ENCODE data around the gene CALN1.

Gene CALN1

DNA sequence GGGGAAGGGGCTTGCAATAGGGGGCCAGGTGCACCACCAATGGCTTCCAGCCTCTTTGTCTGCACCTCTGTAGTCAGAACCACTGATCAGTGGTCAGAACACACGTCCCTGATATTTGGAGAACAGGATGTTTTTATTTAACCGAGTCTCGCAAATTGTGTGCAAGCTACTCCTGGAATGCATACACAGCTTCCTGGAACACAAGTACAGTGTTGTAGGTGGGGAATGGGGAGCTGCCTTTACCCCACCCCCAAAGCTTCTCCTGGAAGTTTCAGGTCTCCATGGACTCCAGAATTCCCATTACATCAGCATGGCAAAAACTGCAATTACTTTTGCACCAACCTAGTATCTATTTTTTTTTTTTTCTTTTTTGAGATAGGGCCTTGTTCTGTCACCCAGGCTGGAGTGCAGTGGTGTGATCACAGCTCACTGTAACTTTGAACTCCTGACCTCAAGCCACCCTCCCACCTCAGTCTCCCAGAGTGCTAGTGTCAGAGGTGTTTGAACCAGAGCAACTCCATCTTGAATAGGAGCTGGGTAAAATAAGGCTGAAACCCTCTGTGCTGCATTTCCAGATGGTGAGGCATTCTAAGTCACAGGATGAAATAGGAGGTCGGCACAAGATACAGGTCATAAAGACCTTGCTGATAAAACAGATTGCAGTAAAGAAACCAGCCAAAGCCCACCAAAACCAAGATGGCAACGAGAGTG lies 374.0 kb downstream of the CALN1 start:
- TF ChIP-seq, protein P1, sequence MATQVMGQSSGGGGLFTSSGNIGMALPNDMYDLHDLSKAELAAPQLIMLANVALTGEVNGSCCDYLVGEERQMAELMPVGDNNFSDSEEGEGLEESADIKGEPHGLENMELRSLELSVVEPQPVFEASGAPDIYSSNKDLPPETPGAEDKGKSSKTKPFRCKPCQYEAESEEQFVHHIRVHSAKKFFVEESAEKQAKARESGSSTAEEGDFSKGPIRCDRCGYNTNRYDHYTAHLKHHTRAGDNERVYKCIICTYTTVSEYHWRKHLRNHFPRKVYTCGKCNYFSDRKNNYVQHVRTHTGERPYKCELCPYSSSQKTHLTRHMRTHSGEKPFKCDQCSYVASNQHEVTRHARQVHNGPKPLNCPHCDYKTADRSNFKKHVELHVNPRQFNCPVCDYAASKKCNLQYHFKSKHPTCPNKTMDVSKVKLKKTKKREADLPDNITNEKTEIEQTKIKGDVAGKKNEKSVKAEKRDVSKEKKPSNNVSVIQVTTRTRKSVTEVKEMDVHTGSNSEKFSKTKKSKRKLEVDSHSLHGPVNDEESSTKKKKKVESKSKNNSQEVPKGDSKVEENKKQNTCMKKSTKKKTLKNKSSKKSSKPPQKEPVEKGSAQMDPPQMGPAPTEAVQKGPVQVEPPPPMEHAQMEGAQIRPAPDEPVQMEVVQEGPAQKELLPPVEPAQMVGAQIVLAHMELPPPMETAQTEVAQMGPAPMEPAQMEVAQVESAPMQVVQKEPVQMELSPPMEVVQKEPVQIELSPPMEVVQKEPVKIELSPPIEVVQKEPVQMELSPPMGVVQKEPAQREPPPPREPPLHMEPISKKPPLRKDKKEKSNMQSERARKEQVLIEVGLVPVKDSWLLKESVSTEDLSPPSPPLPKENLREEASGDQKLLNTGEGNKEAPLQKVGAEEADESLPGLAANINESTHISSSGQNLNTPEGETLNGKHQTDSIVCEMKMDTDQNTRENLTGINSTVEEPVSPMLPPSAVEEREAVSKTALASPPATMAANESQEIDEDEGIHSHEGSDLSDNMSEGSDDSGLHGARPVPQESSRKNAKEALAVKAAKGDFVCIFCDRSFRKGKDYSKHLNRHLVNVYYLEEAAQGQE (IDR thresholded peaks at IDR 0.05; ENCODE audit: insufficient read depth in 1 of 2, low read depth in 2 of 2, low read length in 2 of 2), result no peak
- no peak for TF ChIP-seq POLR2AphosphoS5 (IDR thresholded peaks at IDR 0.05; ENCODE audit: low read depth, low read length)
- no peak for TF ChIP-seq FOXP2 (optimal IDR thresholded peaks at IDR 0.05; ENCODE audit: borderline replicate concordance, extremely low read depth, extremely low read length, insufficient read depth)

DNA sequence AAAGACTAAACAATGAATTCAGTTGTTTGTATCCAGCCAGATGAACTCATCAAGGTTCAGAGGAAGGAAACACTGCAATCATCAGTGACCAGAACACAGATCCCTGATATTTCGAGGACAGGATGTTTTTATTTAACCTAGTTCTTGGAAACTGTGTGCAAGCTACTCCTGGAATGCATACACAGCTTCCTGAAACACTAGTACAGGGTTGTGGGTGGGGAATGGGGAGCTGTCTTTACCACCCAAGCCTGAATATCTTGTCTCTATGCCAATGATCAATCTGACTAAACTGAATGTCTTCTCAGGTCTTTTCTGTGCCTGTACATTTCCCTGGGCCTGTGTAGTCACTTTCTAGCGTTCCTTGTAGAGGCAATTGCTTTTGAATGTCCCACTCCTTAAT lies 374.6 kb downstream of the CALN1 start:
- no peak for TF ChIP-seq POLR2AphosphoS5 (IDR thresholded peaks at IDR 0.05; ENCODE audit: low read depth, low read length)
- TF ChIP-seq FOXP2 (optimal IDR thresholded peaks at IDR 0.05; ENCODE audit: borderline replicate concordance, extremely low read depth, extremely low read length, insufficient read depth), result no peak
- TF ChIP-seq, protein P1 (IDR thresholded peaks at IDR 0.05; ENCODE audit: insufficient read depth in 1 of 2, low read depth in 2 of 2, low read length in 2 of 2), result no peak
- no peak for TF ChIP-seq SIN3A (IDR thresholded peaks at IDR 0.05; ENCODE audit: borderline replicate concordance, insufficient read depth, low read length)
- TF ChIP-seq TAF1 (IDR thresholded peaks at IDR 0.05; ENCODE audit: borderline replicate concordance, insufficient read depth, low read length), result no peak

DNA sequence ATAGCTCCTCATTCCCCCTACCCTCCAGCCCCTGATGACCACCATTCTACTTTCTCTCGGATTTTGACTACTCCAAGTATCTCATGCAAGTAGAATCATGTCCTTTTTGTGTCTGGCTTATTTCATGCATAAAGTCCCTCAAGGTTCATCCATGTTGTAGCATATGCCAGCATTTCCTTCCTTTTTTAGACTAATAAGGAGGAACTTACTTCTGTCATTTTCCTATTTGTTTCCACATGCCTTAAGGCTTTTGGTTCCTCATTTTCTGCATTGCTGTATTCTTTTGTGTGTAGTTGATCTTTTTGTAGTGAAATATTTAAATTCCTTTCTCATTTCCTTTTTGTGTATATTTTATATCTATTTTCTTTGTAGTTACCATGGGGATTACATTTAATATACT lies 376.9 kb downstream of the CALN1 start:
- TF ChIP-seq SIN3A (IDR thresholded peaks at IDR 0.05; ENCODE audit: borderline replicate concordance, insufficient read depth, low read length) (no peak), FOXP2 (optimal IDR thresholded peaks at IDR 0.05; ENCODE audit: borderline replicate concordance, extremely low read depth, extremely low read length, insufficient read depth) (no peak)

DNA sequence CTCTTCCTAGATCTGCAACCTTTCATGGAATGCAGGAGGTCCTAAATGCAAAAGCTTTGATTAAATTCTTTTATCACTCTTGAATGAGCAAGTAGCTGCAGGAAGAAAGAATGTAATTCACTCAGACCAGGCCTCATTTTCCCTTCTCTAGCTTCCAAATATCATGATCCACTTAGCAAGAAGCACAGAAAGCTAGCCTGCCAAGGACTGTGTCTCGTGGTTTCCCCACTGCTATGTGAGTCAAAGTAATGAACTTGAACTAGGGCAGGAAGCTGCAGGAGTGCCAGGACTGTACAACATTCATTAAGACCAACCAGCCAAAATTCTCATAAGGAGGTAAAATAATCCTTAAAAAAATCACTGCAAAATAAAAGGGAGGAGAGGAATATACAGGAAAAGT lies 379.2 kb downstream of the CALN1 start:
- no peak for TF ChIP-seq POLR2AphosphoS5 (IDR thresholded peaks at IDR 0.05; ENCODE audit: low read depth, low read length)
- TF ChIP-seq TAF1 (IDR thresholded peaks at IDR 0.05; ENCODE audit: borderline replicate concordance, insufficient read depth, low read length), result no peak
- TF ChIP-seq, protein P1 (IDR thresholded peaks at IDR 0.05; ENCODE audit: insufficient read depth in 1 of 2, low read depth in 2 of 2, low read length in 2 of 2), result no peak
- no peak for TF ChIP-seq SIN3A (IDR thresholded peaks at IDR 0.05; ENCODE audit: borderline replicate concordance, insufficient read depth, low read length)
- TF ChIP-seq FOXP2 (optimal IDR thresholded peaks at IDR 0.05; ENCODE audit: borderline replicate concordance, extremely low read depth, extremely low read length, insufficient read depth), result no peak

DNA sequence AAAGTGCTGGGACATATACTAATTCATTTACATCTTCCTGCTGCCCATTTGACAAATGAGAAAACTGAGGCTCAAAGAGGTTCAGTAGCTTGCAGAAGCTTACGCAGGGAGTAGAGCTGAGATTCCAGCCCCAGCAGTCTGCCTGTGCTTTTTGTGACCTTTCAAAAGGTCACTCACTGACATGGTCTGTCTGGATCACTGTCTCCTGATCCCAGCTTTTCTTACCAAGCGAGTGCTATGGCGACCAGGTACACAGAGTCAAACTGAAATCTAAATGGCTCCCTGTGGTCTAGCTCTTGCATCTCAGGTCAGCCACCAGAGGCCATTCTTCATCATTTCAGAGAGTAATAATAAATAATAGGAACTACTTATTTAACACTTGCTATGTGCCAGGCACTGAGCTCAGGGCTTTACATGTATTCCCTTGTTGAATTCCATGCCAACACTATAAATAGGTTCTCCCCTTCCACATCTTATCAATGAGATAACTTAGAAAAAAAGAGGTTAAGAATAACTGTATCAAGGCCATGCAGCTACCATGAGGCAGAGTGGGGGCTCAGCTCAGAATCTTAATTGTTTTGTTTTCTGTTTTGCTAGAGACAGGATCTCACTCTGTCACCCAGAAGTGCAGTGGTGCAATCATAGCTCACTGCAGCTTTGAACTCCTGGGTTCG lies 381.0 kb downstream of the CALN1 start:
- TF ChIP-seq TAF1 (IDR thresholded peaks at IDR 0.05; ENCODE audit: borderline replicate concordance, insufficient read depth, low read length) (no peak), SIN3A (IDR thresholded peaks at IDR 0.05; ENCODE audit: borderline replicate concordance, insufficient read depth, low read length) (no peak), FOXP2 (optimal IDR thresholded peaks at IDR 0.05; ENCODE audit: borderline replicate concordance, extremely low read depth, extremely low read length, insufficient read depth) (no peak), POLR2AphosphoS5 (IDR thresholded peaks at IDR 0.05; ENCODE audit: low read depth, low read length) (no peak)
- TF ChIP-seq, protein P1 (IDR thresholded peaks at IDR 0.05; ENCODE audit: insufficient read depth in 1 of 2, low read depth in 2 of 2, low read length in 2 of 2), result no peak
